Kasumi-1 (cell line): ENCODE results near the gene ZNF507.

Source experiments
- DNase-seq, 2 experiments: peaks; one replicate each; lab custom pipeline; 2025; lab: John Stamatoyannopoulos, UW

ZNF507 gene

DNA sequence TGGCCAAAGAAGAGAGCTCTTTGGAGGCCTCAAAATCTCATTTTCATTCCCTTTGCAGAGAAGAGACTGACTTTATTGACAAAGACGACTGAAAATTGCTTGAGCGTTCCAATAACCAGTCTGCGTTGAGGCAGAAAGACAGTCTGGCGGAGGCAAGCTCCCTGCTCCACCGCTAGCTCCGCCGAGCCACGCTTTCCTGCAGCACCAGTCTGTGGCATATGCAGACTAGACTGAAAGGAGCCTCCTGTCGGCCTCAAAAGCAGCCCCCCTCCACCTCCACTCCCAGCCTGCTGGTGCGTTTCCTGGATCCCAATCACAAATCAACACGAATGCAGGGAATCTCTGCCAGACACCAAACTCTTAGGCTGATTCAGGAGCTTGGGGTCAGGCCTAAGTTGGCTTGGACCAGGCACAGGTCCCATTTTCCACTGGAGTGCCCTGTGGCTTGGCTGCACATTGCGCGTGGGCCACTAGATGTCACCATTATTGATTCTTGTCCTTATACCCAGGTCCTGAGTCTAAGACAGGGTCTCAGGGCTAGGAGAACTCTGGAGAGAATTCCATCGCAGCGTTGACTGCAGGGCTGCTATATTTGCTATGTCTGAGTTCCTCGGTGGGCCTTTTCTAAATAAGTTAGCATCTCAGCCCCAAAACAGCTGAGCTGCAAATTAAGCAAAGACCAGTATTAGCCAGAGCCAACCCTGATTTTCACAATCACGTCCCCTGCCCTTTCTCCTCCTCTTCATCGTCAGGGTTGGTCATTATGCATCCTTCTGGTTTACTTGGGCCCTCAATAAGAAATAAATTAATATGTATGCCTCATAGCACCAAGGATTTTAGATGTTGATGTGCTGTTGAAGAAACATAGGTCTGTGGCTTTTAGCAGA, 5.2 kb upstream of the ZNF507 start:
- DNase-seq = peak; percentile 34 to 37

DNA sequence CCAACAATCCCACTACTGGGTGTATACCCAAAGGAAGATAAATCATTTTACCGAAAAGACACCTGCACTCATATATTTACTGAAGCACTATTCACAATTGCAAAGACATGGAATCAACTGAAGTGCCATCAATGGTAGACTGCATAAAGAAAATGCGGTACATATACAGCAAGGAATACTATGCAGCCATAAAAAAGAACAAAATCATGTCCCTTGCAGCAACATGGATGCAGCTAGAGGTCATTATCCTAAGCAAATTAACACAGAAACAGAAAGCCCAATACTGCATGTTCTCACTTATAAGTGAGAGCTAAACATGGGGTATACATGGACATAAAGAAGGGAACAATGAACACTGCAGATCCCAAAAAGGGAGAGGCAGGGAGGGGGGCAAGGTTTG, 2.7 kb upstream of the ZNF507 start:
- no peak for DNase-seq

GRCh38 chr19:32343550-32344262, 1.7 kb upstream of the ZNF507 start:
- DNase-seq = no peak

- DNase-seq = no peak
Observed at GRCh38 chr19:32346901-32347300, 1.5 kb downstream of the ZNF507 start.

DNA sequence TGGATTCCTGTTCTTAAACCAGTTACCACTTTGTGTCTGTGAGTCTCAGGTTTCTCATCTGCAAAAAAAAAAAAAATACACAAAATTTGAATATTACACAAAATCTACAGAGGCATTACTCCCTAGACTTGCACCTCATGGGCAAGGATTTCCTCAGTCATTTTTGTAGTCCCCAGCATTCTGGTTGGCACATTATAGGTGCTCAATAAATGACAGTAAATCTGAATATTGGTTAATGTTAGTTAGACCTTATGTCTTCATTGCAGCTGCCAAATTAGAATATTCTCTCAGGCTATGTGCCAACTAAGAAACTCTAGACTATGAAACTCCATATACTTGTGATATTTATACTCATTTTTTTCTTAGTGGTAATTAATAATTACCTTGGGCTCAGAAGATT, 2.2 kb downstream of the ZNF507 start:
- no peak for DNase-seq

DNA sequence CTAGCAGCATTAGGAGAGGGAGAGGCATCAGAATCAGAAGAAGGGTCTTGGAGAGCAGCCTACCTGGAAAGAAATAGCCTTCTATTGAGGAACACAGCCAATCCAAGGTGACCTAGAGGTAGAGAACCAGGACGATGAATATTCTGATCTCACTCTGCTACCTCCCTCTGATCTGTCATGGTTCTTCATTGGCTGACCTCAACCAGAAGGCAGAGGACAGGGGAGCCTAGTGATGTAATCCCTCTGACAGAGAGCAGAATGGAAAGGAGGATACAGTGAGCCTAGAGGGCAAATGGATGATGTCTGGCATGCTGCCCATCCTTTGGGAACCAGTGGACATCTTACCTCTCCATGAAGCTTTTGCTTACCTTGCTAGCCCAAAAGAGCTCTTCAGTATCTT, 3.6 kb downstream of the ZNF507 start:
- DNase-seq = no peak

DNA sequence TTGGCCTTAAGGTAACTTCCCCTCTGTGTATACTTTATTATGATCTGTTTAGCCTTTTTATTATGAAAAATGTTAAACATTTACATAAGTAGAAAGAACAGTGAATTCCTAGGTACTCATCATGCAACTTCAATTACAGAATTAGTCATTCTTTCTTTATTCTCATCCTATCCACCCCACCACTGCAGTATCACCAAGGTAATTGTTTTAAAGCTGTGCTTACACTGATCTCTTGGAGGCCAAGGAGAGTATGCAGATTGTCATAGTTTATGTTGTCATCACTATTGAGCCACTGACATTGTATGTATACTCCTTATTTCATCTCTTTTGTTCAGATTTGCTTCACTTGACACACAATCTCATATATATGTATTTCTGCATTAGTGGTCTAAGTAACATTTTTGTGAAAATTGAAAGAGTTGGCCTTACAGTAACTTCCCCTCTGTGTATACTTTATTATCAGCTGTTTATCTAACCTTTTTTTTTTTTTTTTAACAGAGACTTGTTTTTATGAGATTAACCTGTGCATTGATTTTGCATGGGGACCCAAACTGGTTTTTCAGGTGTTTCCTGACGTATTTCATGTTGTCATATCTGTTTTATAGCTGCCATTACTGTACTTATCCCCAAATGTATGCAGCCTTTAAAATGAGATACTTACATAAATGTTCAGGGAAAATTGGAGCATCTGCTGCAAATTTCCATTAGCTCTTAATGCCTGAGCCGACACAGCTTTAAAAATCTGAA, 4.5 kb downstream of the ZNF507 start:
- no peak for DNase-seq

- DNase-seq = no peak
Observed at GRCh38 chr19:32350471-32350865, 5.1 kb downstream of the ZNF507 start.

GRCh38 chr19:32350987-32351348, 5.6 kb downstream of the ZNF507 start:
- DNase-seq = no peak

GRCh38 chr19:32352241-32352630, 6.8 kb downstream of the ZNF507 start:
- no peak for DNase-seq

DNA sequence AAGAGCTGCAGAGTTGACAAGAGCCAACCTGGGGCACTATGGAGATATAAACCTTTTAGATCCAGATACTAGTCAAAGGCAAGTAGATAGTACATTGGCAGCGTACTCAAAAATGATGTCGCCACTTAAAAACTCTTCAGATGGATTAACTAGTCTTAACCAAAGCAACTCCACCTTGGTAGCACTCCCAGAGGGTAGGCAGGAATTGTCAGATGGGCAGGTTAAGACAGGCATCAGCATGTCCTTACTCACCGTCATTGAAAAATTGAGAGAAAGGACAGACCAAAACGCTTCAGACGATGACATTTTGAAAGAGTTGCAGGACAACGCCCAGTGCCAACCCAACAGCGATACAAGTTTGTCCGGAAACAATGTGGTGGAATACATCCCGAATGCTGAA, 8.9 kb downstream of the ZNF507 start:
- DNase-seq = no peak

DNA sequence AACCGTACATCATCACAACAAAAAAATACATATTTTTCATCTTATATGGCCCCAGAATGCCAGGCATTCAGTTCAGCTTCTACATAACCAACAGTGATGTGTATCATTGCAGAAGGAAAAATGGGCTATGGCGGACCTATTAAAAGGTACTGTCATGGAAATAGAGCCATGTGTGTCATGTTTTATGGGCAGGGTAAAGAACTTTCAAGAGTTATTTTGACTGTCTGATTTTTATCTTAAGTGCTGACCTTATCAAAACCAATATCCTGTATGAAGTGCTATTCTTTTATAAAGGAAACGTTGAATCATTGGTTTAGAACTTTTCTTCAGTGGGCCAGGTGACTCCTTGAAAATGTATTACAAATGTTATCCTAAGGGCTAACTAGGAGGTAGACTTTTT, 9.9 kb downstream of the ZNF507 start:
- DNase-seq = no peak

- no peak for DNase-seq
Observed at GRCh38 chr19:32357720-32358119, 12.3 kb downstream of the ZNF507 start.

GRCh38 chr19:32358321-32358720, 12.9 kb downstream of the ZNF507 start:
- DNase-seq = no peak

GRCh38 chr19:32359581-32359980, 14.2 kb downstream of the ZNF507 start:
- no peak for DNase-seq

DNA sequence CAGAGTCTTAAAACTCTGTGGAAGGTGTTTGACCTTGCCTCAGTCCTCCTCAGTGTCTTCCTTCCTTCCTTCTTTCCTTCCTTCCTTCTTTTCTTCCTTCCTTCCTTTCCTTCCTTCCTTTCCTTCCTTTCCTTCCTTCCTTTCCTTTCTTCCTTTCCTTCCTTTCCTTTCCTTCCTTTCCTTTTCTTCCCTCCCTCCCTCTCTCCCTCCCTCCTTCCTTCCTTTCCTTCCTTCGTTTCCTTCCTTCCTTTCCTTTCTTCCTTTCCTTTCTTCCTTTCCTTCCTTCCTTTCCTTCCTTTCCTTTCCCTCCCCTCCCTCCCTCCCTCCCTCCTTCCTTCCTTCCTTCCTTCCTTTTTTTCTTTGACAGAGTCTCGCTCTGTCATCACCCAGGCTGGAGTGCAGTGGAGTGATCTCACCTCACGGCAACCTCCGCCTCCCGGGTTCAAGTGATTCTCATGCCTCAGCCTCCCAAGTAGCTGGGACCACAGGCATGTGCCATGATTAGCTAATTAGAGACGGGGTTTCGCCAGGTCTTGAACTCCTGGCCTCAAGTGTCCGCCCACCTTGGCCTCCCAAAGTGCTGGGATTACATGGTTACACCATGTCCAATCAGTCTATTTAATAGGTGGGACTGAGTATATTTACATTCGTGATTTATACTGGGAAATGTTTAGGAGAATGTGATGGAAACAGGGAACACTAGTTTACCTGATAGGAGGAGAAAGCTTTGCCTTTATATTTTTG, 16.3 kb downstream of the ZNF507 start:
- no peak for DNase-seq

DNA sequence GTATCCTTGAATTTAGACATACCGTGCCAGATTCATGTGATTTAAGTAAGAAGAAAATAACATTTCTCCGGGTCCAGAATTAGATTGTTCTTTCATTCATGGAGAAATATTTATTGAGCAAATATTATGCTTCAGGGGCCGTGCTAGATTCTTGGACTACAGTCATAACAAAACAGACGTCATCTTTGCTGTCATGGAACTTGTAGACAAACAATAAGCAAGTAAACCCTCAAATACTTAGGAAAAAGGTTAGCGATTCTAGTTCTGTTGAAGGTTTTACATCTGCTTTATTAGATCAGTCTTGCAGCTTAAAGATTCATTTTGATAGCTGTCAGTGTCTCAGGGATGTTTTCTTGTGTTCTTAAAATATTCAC, 16.9 kb downstream of the ZNF507 start:
- DNase-seq = no peak

- DNase-seq = no peak
Observed at GRCh38 chr19:32363175-32363574, 17.8 kb downstream of the ZNF507 start.

- no peak for DNase-seq
Observed at GRCh38 chr19:32363632-32364031, 18.2 kb downstream of the ZNF507 start.

DNA sequence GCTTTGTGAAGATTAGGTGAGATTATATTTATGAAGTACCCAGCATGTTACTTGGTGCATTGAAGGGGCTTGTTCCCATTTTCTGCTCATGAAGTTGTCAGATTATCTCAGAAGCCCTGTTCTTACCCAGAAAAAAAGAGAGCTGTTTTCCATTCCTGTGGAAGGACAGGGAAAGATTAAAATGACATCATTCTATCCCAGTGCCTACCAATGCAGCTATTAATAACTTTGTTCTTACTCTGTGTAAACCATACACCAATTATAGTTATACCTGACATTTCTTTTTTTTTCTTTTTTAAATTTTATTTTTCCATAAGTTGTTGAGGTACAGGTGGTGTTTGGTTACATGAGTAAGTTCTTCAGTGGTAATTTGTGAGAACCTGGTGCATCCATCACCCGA, 18.6 kb downstream of the ZNF507 start:
- no peak for DNase-seq

DNA sequence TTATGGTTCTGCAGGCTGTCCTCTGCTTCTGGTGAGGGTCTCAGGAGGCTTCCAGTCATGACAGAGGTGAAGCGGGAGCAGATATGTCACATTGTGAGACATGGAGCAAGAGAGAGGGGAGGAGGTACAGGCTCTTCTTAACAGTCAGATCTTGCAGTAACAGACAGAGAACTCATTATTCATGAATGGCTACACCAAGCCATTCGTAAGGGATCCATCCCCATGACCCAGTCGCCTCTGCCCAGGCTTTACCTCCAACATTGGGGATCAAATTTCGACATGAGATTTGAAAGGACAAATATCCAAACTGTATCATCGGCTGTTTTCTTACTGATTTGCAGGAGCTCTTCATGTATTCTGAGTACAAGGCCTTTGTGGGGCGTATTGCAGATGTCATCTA, 21.7 kb downstream of the ZNF507 start:
- no peak for DNase-seq

- DNase-seq = no peak
Observed at GRCh38 chr19:32367948-32368536, 22.6 kb downstream of the ZNF507 start.
